Globus pallidus (tissue), 1 donor: ENCODE results near the gene BSND.
"Not testable (repeated sequence)": the region's sequence is repeated elsewhere in the genome, so short reads cannot be mapped to it uniquely, and the experiment has no call there.

Experiments
- DNase-seq: peaks from one replicate; pipeline ENCODE4 v3.0.0-alpha.2; 2015; ENCODE audit warnings: low spot score

The BSND gene

DNA sequence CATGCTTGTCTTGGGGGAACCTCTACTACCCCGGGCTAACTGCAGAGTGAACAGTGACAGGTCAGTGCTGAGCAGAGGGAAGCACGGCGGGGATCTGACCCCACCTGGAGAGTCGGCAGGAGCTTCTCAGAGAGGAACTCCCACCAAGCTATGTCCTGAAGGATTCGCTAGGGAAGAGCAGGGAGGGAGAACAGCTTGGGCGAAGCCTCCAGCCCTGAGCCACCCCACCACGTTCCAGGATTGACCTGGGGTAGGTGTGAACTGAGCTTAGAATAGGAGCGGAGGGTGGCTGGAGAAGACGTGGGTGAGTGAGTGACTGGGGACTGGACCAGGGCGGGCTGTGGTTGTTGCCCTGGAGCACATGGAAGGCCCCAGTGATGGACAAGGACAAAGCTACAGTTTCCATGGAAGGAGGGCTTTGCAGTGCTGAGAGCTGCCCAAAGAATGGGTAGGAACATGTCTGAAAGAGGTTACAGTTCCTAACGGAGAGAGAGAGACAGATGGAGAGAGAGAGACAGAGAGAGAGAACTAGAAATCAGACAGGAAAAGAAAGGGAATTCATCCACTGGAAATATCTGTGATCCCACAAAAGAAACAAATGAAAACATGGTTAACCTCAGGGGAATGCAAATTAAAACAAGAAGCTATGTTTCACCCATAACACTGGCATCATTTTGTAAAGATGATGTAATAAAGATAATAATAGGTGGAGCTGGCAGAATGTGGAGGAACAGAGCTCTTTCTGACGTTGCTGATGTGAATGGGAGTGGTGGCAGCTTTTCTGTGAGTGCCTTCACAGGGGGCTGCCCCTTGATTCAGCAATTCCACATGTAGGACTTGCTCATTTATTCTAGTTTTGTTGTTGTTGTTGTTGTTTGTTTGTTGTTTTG lies 17.2 kb downstream of the BSND start:
- no peak for DNase-seq

- no peak for DNase-seq
Measured at GRCh38 chr1:55018395-55018794, 19.7 kb downstream of the BSND start.

GRCh38 chr1:55021942-55022546 lies 23.3 kb downstream of the BSND start:
- peak; percentile 49 for DNase-seq

DNA sequence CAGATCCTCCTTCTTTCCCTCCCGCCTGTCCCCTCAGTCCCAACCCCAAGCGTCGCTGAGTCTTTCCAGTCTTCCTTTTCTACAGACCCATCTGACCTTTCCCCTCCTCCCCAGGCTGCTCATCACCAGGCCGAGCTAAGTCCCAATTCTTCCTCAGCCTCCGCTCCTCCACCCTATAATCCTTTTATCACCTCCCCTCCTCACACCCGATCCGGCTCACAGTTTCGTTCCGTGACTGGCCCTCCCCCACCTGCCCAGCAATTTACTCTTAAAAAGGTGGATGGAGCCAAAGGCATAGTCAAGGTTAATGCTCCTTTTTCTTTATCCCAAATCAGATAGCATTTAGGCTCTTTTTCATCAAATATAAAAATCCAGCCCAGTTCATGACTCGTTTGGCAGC lies 25.4 kb downstream of the BSND start:
- DNase-seq: not testable (repeated sequence)

DNA sequence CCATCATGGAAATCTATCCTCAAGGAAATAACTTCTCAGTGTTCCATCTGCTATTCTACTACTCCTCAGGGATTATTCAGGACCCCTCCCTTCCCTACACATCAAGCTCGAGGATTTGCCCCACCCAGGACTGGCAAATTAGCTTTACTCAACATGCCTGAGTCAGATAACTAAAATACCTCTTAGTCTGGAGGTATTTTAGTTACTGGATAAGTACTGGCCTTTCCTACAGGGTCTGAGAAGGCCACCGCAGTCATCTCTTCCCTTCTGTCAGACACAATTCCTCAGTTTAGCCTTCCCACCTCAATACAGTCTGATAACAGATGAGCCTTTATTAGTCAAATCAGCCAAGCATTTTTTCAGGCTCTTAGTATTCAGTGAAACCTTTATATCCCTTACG lies 27.9 kb downstream of the BSND start:
- DNase-seq: not testable (repeated sequence)

DNA sequence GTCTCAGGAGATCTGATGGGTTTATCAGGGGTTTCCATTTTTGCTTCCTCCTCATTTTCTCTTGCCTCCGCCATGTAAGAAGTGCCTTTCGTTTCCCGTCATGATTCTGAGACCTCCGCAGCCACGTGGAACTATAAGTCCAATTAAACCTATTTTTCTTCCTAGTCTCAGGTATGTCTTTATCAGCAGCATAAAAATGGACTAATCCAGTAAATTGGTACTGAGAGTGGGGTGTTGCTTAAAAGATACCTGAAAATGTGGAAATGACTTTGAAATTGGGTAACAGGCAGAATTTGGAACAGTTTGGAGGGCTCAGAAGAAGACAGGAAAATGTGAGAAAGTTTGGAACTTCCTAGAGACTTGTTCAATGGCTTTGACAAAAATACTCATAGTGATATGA lies 32.4 kb downstream of the BSND start:
- DNase-seq: not testable (repeated sequence)

DNA sequence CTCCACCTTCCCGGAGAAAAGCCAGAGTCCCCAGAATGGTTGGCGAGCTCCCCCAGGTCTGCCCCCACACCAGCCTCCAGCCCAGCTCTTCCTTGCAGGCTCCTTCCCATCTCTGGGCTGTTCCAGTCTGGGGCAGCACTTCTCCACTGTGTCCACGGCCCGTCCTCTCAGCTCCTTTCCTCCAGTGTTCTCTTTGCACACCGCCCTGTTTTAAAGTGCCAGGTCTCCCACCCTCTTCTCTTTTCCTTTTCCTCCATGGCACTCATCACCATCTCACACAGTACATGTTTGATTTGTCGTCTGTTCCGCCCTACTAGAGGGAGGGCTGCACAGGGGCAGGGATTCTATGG lies 34.5 kb downstream of the BSND start:
- DNase-seq: no peak

GRCh38 chr1:55034476-55035133 lies 35.9 kb downstream of the BSND start:
- no peak for DNase-seq

DNA sequence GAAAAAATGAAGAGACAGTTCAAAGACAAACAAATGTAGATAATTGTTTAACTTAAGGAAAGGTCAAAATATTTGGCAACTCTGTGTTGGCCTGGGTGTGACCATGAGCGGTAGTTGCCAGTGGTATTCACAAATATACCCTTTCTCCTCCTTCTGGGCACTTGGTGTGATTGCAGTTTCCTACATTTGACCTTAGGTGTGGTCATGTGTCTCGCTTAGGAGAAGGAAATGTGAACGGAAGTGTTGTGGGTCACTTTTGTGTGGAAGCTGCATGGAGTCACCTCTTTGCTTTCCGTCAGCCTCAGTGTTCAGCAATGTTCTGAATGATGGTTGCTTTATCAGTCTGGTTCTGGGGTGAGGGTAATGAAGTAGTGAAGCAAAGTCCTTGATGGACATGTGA lies 37.2 kb downstream of the BSND start:
- no peak for DNase-seq

DNA sequence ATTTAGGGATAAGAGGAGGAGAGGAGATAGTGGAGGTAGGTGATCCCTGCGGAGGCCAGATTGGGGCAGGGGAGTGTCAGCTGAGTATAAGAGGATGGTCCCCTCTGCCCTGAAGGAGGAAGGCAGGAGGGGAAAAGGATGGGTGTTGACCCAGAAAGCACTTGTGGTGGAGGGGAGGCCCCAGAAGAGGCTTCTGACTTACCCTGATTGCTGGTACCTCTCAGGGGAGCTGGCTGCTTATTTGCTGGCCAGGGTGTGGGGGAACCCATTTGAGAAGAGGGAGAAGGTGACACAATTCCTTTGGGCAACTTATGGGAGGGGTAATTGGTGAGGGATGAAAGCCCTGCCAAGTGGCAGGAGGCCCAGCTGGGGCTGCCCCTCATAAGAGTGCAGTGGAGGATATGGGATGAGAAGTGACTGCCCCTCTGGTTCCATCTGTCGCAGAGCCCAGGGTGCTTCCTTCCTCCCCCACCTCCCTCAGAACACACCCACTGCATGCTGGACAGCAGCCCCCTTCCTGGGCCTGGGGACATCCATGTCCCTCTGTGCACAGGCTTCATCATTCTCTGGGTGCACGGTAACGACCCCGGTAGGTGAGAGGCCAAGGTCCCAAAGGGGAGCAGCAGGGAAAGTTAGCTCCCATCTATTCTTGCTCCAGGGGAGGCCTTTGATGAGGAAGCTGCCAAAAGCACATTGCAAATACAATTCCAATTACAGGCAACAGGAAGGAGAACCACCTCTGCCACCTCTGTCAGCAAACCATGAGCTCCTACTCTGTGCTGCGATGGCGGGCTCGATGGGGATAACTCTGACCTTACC lies 39.2 kb downstream of the BSND start:
- no peak for DNase-seq

GRCh38 chr1:55038552-55038838 lies 39.8 kb downstream of the BSND start:
- no peak for DNase-seq

GRCh38 chr1:55038974-55039341 lies 40.2 kb downstream of the BSND start:
- no peak for DNase-seq

DNA sequence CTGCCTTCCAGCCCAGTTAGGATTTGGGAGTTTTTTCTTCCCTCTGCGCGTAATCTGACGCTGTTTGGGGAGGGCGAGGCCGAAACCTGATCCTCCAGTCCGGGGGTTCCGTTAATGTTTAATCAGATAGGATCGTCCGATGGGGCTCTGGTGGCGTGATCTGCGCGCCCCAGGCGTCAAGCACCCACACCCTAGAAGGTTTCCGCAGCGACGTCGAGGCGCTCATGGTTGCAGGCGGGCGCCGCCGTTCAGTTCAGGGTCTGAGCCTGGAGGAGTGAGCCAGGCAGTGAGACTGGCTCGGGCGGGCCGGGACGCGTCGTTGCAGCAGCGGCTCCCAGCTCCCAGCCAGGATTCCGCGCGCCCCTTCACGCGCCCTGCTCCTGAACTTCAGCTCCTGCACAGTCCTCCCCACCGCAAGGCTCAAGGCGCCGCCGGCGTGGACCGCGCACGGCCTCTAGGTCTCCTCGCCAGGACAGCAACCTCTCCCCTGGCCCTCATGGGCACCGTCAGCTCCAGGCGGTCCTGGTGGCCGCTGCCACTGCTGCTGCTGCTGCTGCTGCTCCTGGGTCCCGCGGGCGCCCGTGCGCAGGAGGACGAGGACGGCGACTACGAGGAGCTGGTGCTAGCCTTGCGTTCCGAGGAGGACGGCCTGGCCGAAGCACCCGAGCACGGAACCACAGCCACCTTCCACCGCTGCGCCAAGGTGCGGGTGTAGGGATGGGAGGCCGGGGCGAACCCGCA lies 40.8 kb downstream of the BSND start, which contains the start of gene PCSK9:
Gene PCSK9 (plus strand): TSS at position 207 of the 741 bp plus-strand sequence. CDS start 290 bp downstream, at position 497.
- no peak for DNase-seq

DNA sequence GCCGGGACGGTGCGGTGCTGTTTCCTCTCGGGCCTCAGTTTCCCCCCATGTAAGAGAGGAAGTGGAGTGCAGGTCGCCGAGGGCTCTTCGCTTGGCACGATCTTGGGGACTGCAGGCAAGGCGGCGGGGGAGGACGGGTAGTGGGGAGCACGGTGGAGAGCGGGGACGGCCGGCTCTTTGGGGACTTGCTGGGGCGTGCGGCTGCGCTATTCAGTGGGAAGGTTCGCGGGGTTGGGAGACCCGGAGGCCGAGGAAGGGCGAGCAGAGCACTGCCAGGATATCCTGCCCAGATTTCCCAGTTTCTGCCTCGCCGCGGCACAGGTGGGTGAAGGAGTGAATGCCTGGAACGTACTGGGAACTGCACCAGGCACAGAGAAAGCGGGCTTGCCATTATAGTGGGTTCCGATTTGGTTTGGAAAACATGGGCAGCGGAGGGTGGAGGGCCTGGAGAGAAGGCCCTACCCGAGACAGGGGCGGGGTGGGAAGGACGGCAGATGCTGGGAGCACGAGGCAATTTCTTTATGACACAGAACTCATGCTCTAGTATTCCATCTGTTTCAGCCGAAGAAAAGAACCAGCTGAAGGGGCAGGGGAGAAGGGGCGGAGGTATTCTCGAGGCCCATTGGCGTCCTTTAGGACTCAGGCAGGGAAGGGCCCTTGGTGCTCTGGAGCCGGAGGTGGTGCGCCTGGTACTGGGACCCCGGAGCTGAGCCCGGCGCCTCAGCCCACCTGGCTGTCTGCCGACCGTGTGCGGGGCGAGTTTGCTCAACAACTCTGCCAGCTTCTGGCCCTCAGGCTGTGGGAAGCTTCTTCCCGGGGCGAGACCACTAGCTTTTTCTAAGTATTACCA lies 41.6 kb downstream of the BSND start:
- DNase-seq: no peak

- no peak for DNase-seq
Measured at GRCh38 chr1:55040933-55041494, 42.3 kb downstream of the BSND start.

- DNase-seq: no peak
Measured at GRCh38 chr1:55041613-55042012, 42.9 kb downstream of the BSND start.

GRCh38 chr1:55043011-55043410 lies 44.3 kb downstream of the BSND start:
- DNase-seq: no peak

DNA sequence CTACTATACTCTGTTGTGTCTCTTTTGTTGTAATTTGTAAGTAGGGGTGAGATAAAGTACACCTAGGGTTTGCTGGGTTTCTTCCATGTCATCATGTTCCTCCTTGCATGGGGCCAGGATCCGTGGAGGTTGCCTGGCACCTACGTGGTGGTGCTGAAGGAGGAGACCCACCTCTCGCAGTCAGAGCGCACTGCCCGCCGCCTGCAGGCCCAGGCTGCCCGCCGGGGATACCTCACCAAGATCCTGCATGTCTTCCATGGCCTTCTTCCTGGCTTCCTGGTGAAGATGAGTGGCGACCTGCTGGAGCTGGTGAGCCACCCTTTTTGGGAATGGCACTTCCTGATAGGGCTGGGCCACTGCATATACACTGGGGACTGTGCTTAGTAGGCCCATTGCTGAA lies 45.0 kb downstream of the BSND start:
- DNase-seq: no peak

GRCh38 chr1:55044617-55045397 lies 46.1 kb downstream of the BSND start:
- no peak for DNase-seq

DNA sequence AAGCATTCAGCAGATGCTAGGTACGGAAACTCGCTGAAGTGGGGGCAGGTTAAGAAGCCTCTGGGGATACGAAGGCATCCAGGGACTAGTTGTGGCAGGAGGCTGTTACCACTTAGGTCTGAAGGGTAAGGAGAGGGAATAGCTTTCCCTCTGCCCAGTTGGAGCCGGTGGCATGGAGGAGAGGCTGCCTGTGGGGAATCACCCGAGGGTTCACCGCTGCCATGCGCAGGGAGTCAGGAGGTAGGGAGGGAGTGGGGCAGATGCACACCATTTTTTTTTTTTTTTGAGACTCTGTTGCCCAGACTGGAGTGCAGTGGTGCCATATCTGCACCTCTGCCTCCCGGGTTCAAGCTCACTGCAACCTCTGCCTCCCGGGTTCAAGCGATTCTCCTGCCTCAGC lies 46.7 kb downstream of the BSND start:
- no peak for DNase-seq
